GM23248 (cell line): ENCODE data around the gene TRPC4. TPM values are rescaled to one million over a fixed set of nuclear protein-coding genes. Genes with fewer than 3 reads are reported as not detected.
A peak's percentile ranks its signal among the peaks of the same experiment; 100 is the strongest.

ENCODE experiments used
- DNase-seq: peaks from one replicate; pipeline ENCODE4 v3.0.0-alpha.2; 2015
- H2AFZ ChIP-seq: fragments of 200-600 bp; sonication (generic); 2 replicates; pipeline ENCODE4 v1.6.1; 2016; ENCODE audit warnings: antibody characterized with exemption
- H3F3A ChIP-seq: fragments of 200-600 bp; sonication (generic); 2 replicates; pipeline ENCODE4 v1.6.1; 2016; ENCODE audit warnings: mild to moderate bottlenecking, antibody characterized with exemption, mixed run types; ENCODE audit not compliant: insufficient read depth
- H3K27ac ChIP-seq: fragments of 200-600 bp; sonication (generic); 2 replicates; pipeline ENCODE4 v1.5.1; 2016; ENCODE audit warnings: mild to moderate bottlenecking
- H3K27me3 ChIP-seq: fragments of 200-600 bp; sonication (generic); replicated peaks from 2 replicates; pipeline ENCODE4 v1.6.1; 2016; ENCODE audit warnings: mild to moderate bottlenecking; ENCODE audit not compliant: insufficient read depth
- H3K36me3 ChIP-seq: fragments of 200-600 bp; sonication (generic); 2 replicates; pipeline ENCODE4 v1.6.1; 2016; ENCODE audit warnings: low read depth, mild to moderate bottlenecking
- H3K4me1 ChIP-seq: fragments of 200-600 bp; sonication (generic); 2 replicates; pipeline ENCODE4 v1.6.1; 2016; ENCODE audit warnings: mild to moderate bottlenecking; ENCODE audit not compliant: insufficient read depth
- H3K4me2 ChIP-seq: fragments of 200-600 bp; sonication (generic); one replicate; pipeline ENCODE4 v1.6.1; 2016; ENCODE audit warnings: mild to moderate bottlenecking; ENCODE audit not compliant: unreplicated experiment
- H3K4me3 ChIP-seq: fragments of 200-600 bp; sonication (generic); 2 replicates; pipeline ENCODE4 v1.5.1; 2016; ENCODE audit warnings: mild to moderate bottlenecking
- H3K79me2 ChIP-seq: fragments of 200-600 bp; sonication (generic); 2 replicates; pipeline ENCODE4 v1.6.1; 2016; ENCODE audit warnings: mild to moderate bottlenecking; ENCODE audit not compliant: insufficient read depth
- H3K9ac ChIP-seq: fragments of 200-600 bp; sonication (generic); 2 replicates; pipeline ENCODE4 v1.6.1; 2016; ENCODE audit warnings: mild to moderate bottlenecking
- H3K9me2 ChIP-seq: fragments of 200-600 bp; sonication (generic); 2 replicates; pipeline ENCODE4 v1.6.1; 2016; ENCODE audit warnings: mixed run types, mild to moderate bottlenecking, moderate library complexity; ENCODE audit not compliant: insufficient read depth
- H3K9me3 ChIP-seq: fragments of 200-600 bp; sonication (generic); one replicate; pipeline ENCODE4 v1.6.1; 2017; ENCODE audit warnings: low read depth
- H4K20me1 ChIP-seq: fragments of 200-600 bp; sonication (generic); 2 replicates; pipeline ENCODE4 v1.6.0; 2016; ENCODE audit not compliant: insufficient read depth
- EZH2 ChIP-seq: fragments of 200-600 bp; sonication (generic); IDR thresholded peaks from 2 replicates; pipeline ENCODE4 v1.6.1; 2018; ENCODE audit warnings: antibody characterized with exemption, mild to moderate bottlenecking; ENCODE audit not compliant: insufficient read depth, poor library complexity, severe bottlenecking
- EZH2phosphoT487 ChIP-seq: fragments of 200-600 bp; sonication (generic); IDR thresholded peaks from 2 replicates; pipeline ENCODE4 v1.6.1; 2018; ENCODE audit warnings: antibody characterized with exemption, moderate library complexity, mild to moderate bottlenecking, low read depth; ENCODE audit not compliant: insufficient read depth
- WGBS, 2 experiments: methylation state at CpG; one replicate each; pipeline ENCODE4 v1.1.6; 2015 to 2017; ENCODE audit warnings: low lambda C conversion rate in 2 of 2, low coverage in 1 of 2; ENCODE audit errors: missing lambda C conversion rate in 2 of 2; 5-methylcytosine and 5-hydroxymethylcytosine counted together
- in situ Hi-C: fragments of 300-500 bp; cut with MboI; formaldehyde crosslinking; loops from 2 replicates; pipeline ENCODE4 v1.15.0; 2020
- polyA plus RNA-seq: library from polyadenylated mRNA; unstranded; fragments of >200 nt; fragmentation: Nextera tagmentation; extraction: Ambion mirVana; gene quantifications from 2 replicates; pipeline ENCODE4 v1.2.1, GENCODE V29; 2016
- total RNA-seq: library from RNA; depleted of rRNA; stranded (reverse); fragments of >200 nt; shearing (Covaris generic); gene quantifications from 2 replicates; pipeline ENCODE4 v1.2.3, GENCODE V29; 2014

The TRPC4 gene
- total and polyA plus RNA-seq, 2 experiments from 2014 or later = 6.7 to 10.5 TPM

- Histone ChIP-seq H3K4me1 (peaks cover 9% of the 10 kb centered on the region), H3K36me3 (no peaks in the 10 kb centered on the region; the same call in 1 of the 2 replicates), H3K27ac (no peak overlapping the region), H3K4me3 (no peak overlapping the region), H3K27me3 (no peaks in the 10 kb centered on the region), H2AFZ (0 out of 2 replicates have a peak overlapping the region, but pooled peaks have one; percentile 7), H3K9ac (no peak overlapping the region), H3K9me3 (no peaks in the 10 kb centered on the region), H3K9me2 (no peaks in the 10 kb centered on the region), H4K20me1 (no peaks in the 10 kb centered on the region), H3K4me2 (no peak overlapping the region), H3K79me2 (no peaks in the 10 kb centered on the region), H3F3A (peaks cover 15% of the 10 kb centered on the region)
- in situ Hi-C loops = no loop called here
- 74 to 77% methylated on average over 3 of the region's 3 CpGs for WGBS, 2 experiments
- TF ChIP-seq EZH2 (no peak), EZH2phosphoT487 (no peak)
- no peak for DNase-seq
These were observed 206.9 kb downstream of the TRPC4 start for GRCh38 chr13:37662624-37663023.

- H3K4me2 ChIP-seq = peak overlapping the region; percentile 49
- peak overlapping the region; percentile 85 for H3K27ac ChIP-seq
- no peak for TF ChIP-seq EZH2
- TF ChIP-seq EZH2phosphoT487 = no peak
- WGBS, 2 experiments = 92 to 95% methylated on average over 1 of the region's 1 CpG
- H3K9me3 ChIP-seq = no peaks in the 10 kb centered on the region
- H3F3A ChIP-seq = peaks cover 34% of the 10 kb centered on the region
- in situ Hi-C loops = no loop called here
- DNase-seq = no peak
- peaks cover 34% of the 10 kb centered on the region for H3K4me1 ChIP-seq
- no peak overlapping the region for H3K4me3 ChIP-seq
- H3K9me2 ChIP-seq = no peaks in the 10 kb centered on the region; the same call in 1 of the 2 replicates
- H3K36me3 ChIP-seq = no peaks in the 10 kb centered on the region; the same call in 1 of the 2 replicates
- 0 out of 2 replicates have a peak overlapping the region, but pooled peaks have one; percentile 29 for H3K9ac ChIP-seq
- H3K27me3 ChIP-seq = no peaks in the 10 kb centered on the region
- H2AFZ ChIP-seq = no peak overlapping the region
- H3K79me2 ChIP-seq = no peaks in the 10 kb centered on the region
- H4K20me1 ChIP-seq = no peaks in the 10 kb centered on the region
These were observed 211.6 kb downstream of the TRPC4 start for GRCh38 chr13:37657956-37658355.

GRCh38 chr13:37657134-37657533 is 212.4 kb downstream of the TRPC4 start:
- H4K20me1 ChIP-seq = no peaks in the 10 kb centered on the region
- TF ChIP-seq EZH2phosphoT487 = no peak
- TF ChIP-seq EZH2 = no peak
- no peaks in the 10 kb centered on the region for H3K9me3 ChIP-seq
- no peaks in the 10 kb centered on the region for H3K79me2 ChIP-seq
- H3K9ac ChIP-seq = peak overlapping the region; percentile 29
- H3K4me2 ChIP-seq = peak overlapping the region; percentile 49
- H3K4me3 ChIP-seq = peak overlapping the region; percentile 24
- no peaks in the 10 kb centered on the region for H3K36me3 ChIP-seq
- in situ Hi-C loops = no loop called here
- no peak overlapping the region for H2AFZ ChIP-seq
- H3K27me3 ChIP-seq = no peaks in the 10 kb centered on the region
- peaks cover 36% of the 10 kb centered on the region for H3F3A ChIP-seq
- 34 to 38% methylated on average over 2 of the region's 2 CpGs for WGBS, 2 experiments
- H3K4me1 ChIP-seq = peaks cover 41% of the 10 kb centered on the region
- DNase-seq = peak; percentile 75
- H3K27ac ChIP-seq = peak overlapping the region; percentile 85
- no peaks in the 10 kb centered on the region; the same call in 1 of the 2 replicates for H3K9me2 ChIP-seq

- H2AFZ ChIP-seq = 0 out of 2 replicates have a peak overlapping the region, but pooled peaks have one; percentile 22
- no peaks in the 10 kb centered on the region for H3K79me2 ChIP-seq
- peak overlapping the region; percentile 3 for H3K9ac ChIP-seq
- H3K4me3 ChIP-seq = peak overlapping the region; percentile 24
- 8 to 13% methylated on average over 7 of the region's 7 CpGs for WGBS, 2 experiments
- peak overlapping the region; percentile 72 for H3K4me2 ChIP-seq
- DNase-seq = peak; percentile 98
- no peaks in the 10 kb centered on the region; the same call in 1 of the 2 replicates for H3K9me2 ChIP-seq
- in situ Hi-C loops = no loop called here
- TF ChIP-seq EZH2phosphoT487 = no peak
- TF ChIP-seq EZH2 = no peak
- H3K27ac ChIP-seq = peak overlapping the region; percentile 85
- H3K9me3 ChIP-seq = no peaks in the 10 kb centered on the region
- no peaks in the 10 kb centered on the region for H3K36me3 ChIP-seq
- H3K4me1 ChIP-seq = peaks cover 48% of the 10 kb centered on the region
- peaks cover 43% of the 10 kb centered on the region for H3F3A ChIP-seq
- H3K27me3 ChIP-seq = no peaks in the 10 kb centered on the region
- H4K20me1 ChIP-seq = no peaks in the 10 kb centered on the region
These were observed 213.2 kb downstream of the TRPC4 start for GRCh38 chr13:37656247-37656940.
